Measurements from ENCODE around the gene LHCGR.

The LHCGR gene

GRCh38 chr2:48696881-48697280, 58.6 kb downstream of the LHCGR start:
- Histone ChIP-seq H3K4me1 (ENCODE audit: control insufficient read depth in 1 of 2, insufficient read depth in 1 of 2, low read depth in 1 of 2, low read length in 1 of 2) (no peaks in the 10 kb centered on the region), H3K9me3 (no peaks in the 10 kb centered on the region), H3K4me3 (ENCODE audit: low read depth in 1 of 2, low read length in 1 of 2) (no peak overlapping the region), H3K27ac (no peak overlapping the region), H3K27me3 (no peaks in the 10 kb centered on the region), H3K36me3 (no peaks in the 10 kb centered on the region)
- TF ChIP-seq CTCF (IDR thresholded peaks at IDR 0.05) = no peak

- Histone ChIP-seq H3K4me1 (ENCODE audit: control insufficient read depth in 1 of 2, insufficient read depth in 1 of 2, low read depth in 1 of 2, low read length in 1 of 2) (no peaks in the 10 kb centered on the region), H3K4me3 (ENCODE audit: low read depth in 1 of 2, low read length in 1 of 2) (no peak overlapping the region), H3K27me3 (no peaks in the 10 kb centered on the region), H3K36me3 (no peaks in the 10 kb centered on the region), H3K9me3 (no peaks in the 10 kb centered on the region), H3K27ac (no peak overlapping the region)
- TF ChIP-seq CTCF (IDR thresholded peaks at IDR 0.05) = no peak
These were observed 59.5 kb downstream of the LHCGR start for GRCh38 chr2:48695991-48696390.

- no peaks in the 10 kb centered on the region for H3K27me3 ChIP-seq
- no peak for TF ChIP-seq CTCF (IDR thresholded peaks at IDR 0.05)
- H3K27ac ChIP-seq = no peak overlapping the region
- no peaks in the 10 kb centered on the region for H3K4me1 ChIP-seq (ENCODE audit: control insufficient read depth in 1 of 2, insufficient read depth in 1 of 2, low read depth in 1 of 2, low read length in 1 of 2)
- no peaks in the 10 kb centered on the region for H3K36me3 ChIP-seq
- H3K4me3 ChIP-seq (ENCODE audit: low read depth in 1 of 2, low read length in 1 of 2) = no peak overlapping the region
- H3K9me3 ChIP-seq = no peaks in the 10 kb centered on the region
These were observed 61.4 kb downstream of the LHCGR start for GRCh38 chr2:48694149-48694548.

- Histone ChIP-seq H3K9me3 (no peaks in the 10 kb centered on the region), H3K27me3 (no peaks in the 10 kb centered on the region), H3K4me1 (ENCODE audit: control insufficient read depth in 1 of 2, insufficient read depth in 1 of 2, low read depth in 1 of 2, low read length in 1 of 2) (no peaks in the 10 kb centered on the region), H3K4me3 (ENCODE audit: low read depth in 1 of 2, low read length in 1 of 2) (no peak overlapping the region), H3K36me3 (no peaks in the 10 kb centered on the region), H3K27ac (no peak overlapping the region)
- TF ChIP-seq CTCF (IDR thresholded peaks at IDR 0.05) = no peak
These were observed 61.9 kb downstream of the LHCGR start for GRCh38 chr2:48693645-48694044.

- no peaks in the 10 kb centered on the region for H3K36me3 ChIP-seq
These were observed 62.5 kb downstream of the LHCGR start for GRCh38 chr2:48693066-48693465.

More at GRCh38 chr2:48693066-48693465, 62.5 kb downstream of the LHCGR start:
- no peak overlapping the region for H3K4me3 ChIP-seq (ENCODE audit: low read depth in 1 of 2, low read length in 1 of 2)
- H3K9me3 ChIP-seq = no peaks in the 10 kb centered on the region
- no peaks in the 10 kb centered on the region for H3K4me1 ChIP-seq (ENCODE audit: control insufficient read depth in 1 of 2, insufficient read depth in 1 of 2, low read depth in 1 of 2, low read length in 1 of 2)
- H3K27me3 ChIP-seq = no peaks in the 10 kb centered on the region
- no peak for TF ChIP-seq CTCF (IDR thresholded peaks at IDR 0.05)
- no peak overlapping the region for H3K27ac ChIP-seq
